ENCODE measurements around the gene ZG16. TPM values are rescaled to one million over a fixed set of nuclear protein-coding genes. Genes with fewer than 3 reads are reported as not detected.
"Not testable (repeated sequence)": the region's sequence is repeated elsewhere in the genome, so short reads cannot be mapped to it uniquely, and the experiment has no call there.

Gene ZG16
- total RNA-seq, 1 donor from 2014 or later = not detected

DNA sequence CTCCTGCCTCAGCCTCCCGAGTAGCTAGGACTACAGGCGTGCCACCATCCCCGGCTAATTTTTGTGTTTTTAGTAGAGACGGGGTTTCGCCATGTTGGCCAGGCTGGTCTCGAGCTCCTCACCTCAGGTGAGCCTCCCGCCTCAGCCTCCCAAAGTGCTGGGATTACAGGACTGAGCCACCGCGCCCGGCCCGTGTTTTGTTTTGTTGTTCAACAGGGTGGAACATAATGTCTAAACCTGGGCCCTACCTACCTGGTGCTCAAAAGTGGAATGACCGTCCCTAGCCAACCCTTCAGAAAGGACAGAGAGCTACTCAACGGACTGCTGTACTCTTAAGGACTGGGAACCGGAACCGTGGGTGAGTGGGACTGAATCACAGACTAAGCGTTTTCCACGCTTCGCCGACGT is 11.7 kb downstream of the ZG16 start:
- DNase-seq = no peak
- POLR2A ChIA-PET = interaction anchor here (0.6 to 3.0 kb wide), 26 partner anchors 8 to 958 kb away, joined by 3 to 58 read pairs (median 6); partner anchors contain the start of genes ALDOA, CDIPT, CORO1A and DCTPP1
- no peaks in the 10 kb centered on the region for H3K9me3 Mint-ChIP-seq
- no peaks in the 10 kb centered on the region for H3K27me3 Mint-ChIP-seq
- CTCF ChIA-PET = interaction anchor here (0.7 to 3.4 kb wide), 10 partner anchors 14 to 89 kb away, joined by 3 to 24 read pairs (median 4); partner anchors contain the start of gene PAGR1
- TF ChIP-seq, protein P1, sequence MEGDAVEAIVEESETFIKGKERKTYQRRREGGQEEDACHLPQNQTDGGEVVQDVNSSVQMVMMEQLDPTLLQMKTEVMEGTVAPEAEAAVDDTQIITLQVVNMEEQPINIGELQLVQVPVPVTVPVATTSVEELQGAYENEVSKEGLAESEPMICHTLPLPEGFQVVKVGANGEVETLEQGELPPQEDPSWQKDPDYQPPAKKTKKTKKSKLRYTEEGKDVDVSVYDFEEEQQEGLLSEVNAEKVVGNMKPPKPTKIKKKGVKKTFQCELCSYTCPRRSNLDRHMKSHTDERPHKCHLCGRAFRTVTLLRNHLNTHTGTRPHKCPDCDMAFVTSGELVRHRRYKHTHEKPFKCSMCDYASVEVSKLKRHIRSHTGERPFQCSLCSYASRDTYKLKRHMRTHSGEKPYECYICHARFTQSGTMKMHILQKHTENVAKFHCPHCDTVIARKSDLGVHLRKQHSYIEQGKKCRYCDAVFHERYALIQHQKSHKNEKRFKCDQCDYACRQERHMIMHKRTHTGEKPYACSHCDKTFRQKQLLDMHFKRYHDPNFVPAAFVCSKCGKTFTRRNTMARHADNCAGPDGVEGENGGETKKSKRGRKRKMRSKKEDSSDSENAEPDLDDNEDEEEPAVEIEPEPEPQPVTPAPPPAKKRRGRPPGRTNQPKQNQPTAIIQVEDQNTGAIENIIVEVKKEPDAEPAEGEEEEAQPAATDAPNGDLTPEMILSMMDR (IDR thresholded peaks at IDR 0.05) = no peak
- peak overlapping the region; percentile 93 for H3K27ac Mint-ChIP-seq
- H3K4me1 Mint-ChIP-seq = peaks cover 40% of the 10 kb centered on the region
- H3K4me3 Mint-ChIP-seq = peak overlapping the region; percentile 98
- ATAC-seq (ENCODE audit: low read depth) = no peak
- intact Hi-C loops (cut with micrococcal nuclease) = loop anchor here (1.0 to 5.0 kb wide), 9 partner anchors 18 to 207 kb away; partner anchors contain the start of genes CDIPT, INO80E and PAGR1
- peaks cover 6% of the 10 kb centered on the region for H3K36me3 Mint-ChIP-seq (ENCODE audit: low read depth)

DNA sequence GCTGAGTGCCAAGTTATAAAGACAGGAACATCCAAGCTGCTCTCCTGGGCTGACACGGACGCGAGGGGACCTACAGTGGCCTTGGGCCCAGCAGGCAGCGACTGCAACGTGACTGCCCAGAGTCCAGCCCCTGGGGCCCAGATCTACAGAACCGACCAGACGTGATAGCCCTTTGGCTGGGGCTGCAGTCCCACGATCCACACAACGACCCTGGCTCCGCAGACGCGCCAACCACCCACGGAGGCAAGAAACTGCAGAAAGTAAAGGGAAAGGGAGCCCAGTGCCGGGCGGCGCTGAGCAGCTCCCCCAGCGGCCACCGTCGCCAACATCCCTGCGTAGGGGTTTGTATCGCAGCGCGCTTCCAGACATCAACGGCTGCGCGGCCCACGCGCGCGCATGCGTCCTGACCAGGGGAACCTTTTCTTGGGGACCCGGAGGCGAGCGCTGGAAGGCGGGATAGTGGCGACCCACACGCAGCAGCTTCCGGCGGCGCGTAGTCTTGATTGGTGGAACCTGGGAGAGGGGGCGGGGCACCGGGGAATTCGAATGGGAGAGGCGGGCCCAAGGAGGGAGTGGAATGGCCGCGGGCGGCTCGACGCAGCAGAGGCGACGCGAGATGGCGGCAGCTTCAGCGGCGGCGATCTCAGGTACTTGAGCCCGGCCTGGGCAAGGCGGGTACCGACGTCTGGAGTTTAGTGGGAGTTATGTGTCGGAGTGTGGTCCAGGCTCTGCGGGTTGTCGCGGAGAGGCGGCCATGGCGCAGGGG is 12.3 kb downstream of the ZG16 start, which contains the start of gene KIF22:
Gene KIF22 (plus strand): TSS at position 569 of the 766 bp plus-strand sequence. CDS start 9 bp downstream, at position 578.
- peaks cover 6% of the 10 kb centered on the region for H3K36me3 Mint-ChIP-seq (ENCODE audit: low read depth)
- CTCF ChIA-PET = interaction anchor here (0.6 to 3.4 kb wide), 13 partner anchors 12 to 241 kb away, joined by 3 to 24 read pairs (median 4); partner anchors contain the start of gene PAGR1
- DNase-seq (peak; percentile 99), ATAC-seq (ENCODE audit: low read depth) (peak; percentile 97)
- peak within 1 kb of the TSS; percentile 93 for H3K27ac Mint-ChIP-seq
- intact Hi-C loops (cut with micrococcal nuclease) = loop anchor here (1.0 to 5.0 kb wide), 9 partner anchors 17 to 206 kb away; partner anchors contain the start of genes CDIPT, INO80E and PAGR1
- POLR2A ChIA-PET = interaction anchor here (0.6 to 3.0 kb wide), 31 partner anchors 9 to 1318 kb away, joined by 3 to 58 read pairs (median 5); partner anchors contain the start of genes ALDOA, CDIPT, CORO1A and DCTPP1
- no peaks in the 10 kb centered on the region for H3K9me3 Mint-ChIP-seq
- TF ChIP-seq, protein P1 (IDR thresholded peaks at IDR 0.05) = no peak
- peak within 1 kb of the TSS; percentile 98 for H3K4me3 Mint-ChIP-seq
- peaks cover 34% of the 10 kb centered on the region for H3K4me1 Mint-ChIP-seq
- no peaks in the 10 kb centered on the region for H3K27me3 Mint-ChIP-seq

DNA sequence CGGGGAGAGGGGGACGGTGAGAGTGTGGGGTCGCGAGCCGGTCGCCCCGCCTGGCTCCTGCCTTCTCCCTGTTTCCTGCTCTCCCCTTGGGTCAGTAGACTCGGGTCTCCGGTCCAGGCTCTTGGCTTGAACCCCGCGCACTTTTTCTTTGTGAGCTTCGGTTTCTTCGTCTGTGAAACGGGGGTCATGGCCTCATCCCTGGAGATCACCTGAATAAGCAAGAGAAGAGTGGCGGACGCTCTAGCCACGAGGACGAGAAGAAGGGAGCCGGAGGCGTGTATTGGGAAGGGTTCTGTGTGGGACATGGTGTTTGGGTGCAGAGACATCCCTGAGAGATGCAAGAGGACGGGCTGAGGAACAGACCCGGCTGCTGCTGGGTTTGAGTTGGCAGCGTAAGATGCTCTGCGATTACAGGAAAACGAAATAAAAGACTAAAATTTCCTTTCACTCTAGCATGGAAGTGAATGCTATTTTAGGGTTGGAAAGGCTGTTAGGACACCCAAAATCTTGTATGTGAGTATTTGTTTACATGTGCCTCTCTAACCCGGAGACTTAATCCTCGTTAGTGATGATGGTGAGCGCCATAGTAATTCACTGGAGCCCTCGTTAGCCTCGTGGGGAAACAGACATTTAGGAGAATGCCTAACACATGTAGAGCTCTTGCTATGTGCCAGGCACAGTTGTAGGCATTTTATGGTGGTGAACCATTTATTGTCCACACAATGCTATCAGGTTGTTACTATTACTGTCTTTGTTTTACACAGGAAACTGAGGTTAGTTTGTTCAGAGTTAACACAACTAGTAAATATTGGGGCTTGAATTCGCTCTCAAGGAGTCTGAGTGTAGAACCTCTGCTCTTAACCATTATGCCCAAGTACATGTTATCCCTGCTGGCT is 13.1 kb downstream of the ZG16 start:
- no peak for DNase-seq
- intact Hi-C loops (cut with micrococcal nuclease) = loop anchor here (1.0 to 5.0 kb wide), 9 partner anchors 16 to 206 kb away; partner anchors contain the start of genes CDIPT, INO80E and PAGR1
- POLR2A ChIA-PET = interaction anchor here (0.6 to 3.0 kb wide), 19 partner anchors 11 to 1319 kb away, joined by 3 to 58 read pairs (median 6); partner anchors contain the start of genes ALDOA, DCTPP1, KCTD13 and MAZ

DNA sequence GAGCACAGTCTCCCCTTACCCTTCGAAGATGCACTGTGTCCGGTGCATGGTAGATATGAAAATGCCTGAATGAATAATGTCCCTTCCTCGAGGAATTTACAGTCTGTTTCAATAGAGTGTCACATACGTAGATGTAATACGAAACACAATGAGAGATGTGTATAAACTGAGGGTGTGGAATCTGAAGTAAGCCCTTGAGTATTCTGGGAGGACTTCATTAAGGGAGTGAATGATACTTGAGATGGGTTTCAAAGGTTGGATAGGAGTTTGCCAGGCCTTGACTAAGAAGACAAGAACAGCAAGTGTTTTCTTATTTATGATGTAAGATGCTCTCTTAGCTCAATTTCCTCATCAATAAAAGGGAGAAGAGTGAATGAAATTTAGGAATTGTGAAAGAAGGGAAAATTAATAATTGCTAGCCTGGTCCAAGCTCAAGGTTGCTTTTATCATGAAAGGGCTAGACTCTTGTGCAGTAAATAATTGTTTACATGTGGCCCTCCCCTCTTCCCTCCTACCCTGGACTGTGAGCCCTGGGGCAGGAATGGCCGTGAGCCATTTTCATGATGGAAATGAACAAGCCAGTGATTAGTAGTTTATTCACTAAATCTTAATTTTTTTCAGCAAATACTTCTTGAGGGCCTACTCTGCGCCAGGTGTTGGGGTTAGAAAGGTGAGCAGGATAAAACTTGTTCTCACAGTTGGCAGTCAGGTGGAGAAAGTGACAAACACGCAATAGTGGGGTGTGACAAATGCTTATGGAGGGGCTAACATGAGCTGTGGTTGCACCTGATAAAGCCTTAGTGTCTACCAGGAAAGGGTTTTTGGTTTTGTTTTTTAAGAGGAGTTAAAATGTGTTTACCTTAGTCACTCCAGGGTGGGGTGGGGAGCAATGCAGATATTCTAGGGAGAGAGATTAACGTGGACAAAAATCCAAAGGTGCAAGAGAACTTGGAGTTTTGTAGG is 14.1 kb downstream of the ZG16 start:
- CTCF ChIA-PET = no interaction called here
- TF ChIP-seq, protein P1 (IDR thresholded peaks at IDR 0.05) = no peak
- Mint-ChIP-seq H3K4me3 (peak overlapping the region; percentile 98), H3K9me3 (no peaks in the 10 kb centered on the region), H3K27me3 (no peaks in the 10 kb centered on the region), H3K27ac (peak overlapping the region; percentile 18), H3K36me3 (ENCODE audit: low read depth) (peaks cover 11% of the 10 kb centered on the region), H3K4me1 (peaks cover 30% of the 10 kb centered on the region)
- ATAC-seq (ENCODE audit: low read depth) (no peak), DNase-seq (no peak)
- intact Hi-C loops (cut with micrococcal nuclease) = loop anchor here (2.0 to 5.0 kb wide), 3 partner anchors 60 to 205 kb away; partner anchors contain the start of gene INO80E
- POLR2A ChIA-PET = interaction anchor here (0.7 kb wide), 1 partner anchor 12 kb away, joined by 3 read pairs; no protein-coding TSS in a partner anchor

More for the DNA sequence above, 13.1 kb downstream of the ZG16 start:
- ATAC-seq (ENCODE audit: low read depth) = peak; percentile 1
- peaks cover 30% of the 10 kb centered on the region for H3K4me1 Mint-ChIP-seq
- TF ChIP-seq, protein P1 (IDR thresholded peaks at IDR 0.05) = no peak
- H3K9me3 Mint-ChIP-seq = no peaks in the 10 kb centered on the region
- H3K36me3 Mint-ChIP-seq (ENCODE audit: low read depth) = peaks cover 6% of the 10 kb centered on the region
- CTCF ChIA-PET = interaction anchor here (0.8 to 3.4 kb wide), 9 partner anchors 11 to 240 kb away, joined by 3 to 24 read pairs (median 4); partner anchors contain the start of gene PAGR1
- peak overlapping the region; percentile 98 for H3K4me3 Mint-ChIP-seq
- no peaks in the 10 kb centered on the region for H3K27me3 Mint-ChIP-seq
- H3K27ac Mint-ChIP-seq = peak overlapping the region; percentile 93

DNA sequence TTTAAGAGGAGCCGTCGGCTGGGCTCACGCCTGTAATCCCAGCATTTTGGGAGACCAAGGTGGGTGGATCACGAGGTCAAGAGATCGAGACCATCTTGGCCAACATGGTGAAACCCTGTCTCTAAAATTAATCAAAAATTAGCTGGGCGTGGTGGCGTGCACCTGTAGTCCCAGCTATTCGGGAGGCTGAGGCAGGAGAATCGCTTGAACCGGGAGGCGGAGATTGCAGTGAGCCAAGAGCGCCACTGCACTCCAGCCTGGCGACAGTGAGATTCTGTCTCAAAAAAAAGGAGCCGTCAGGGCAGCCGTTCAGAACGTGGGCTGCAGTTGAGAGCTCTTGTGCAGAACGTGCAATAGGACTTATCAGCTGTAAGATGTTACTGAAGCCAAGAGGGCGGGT is 15.1 kb downstream of the ZG16 start:
- DNase-seq; H3K9me3 Mint-ChIP-seq; H3K27ac Mint-ChIP-seq; H3K4me3 Mint-ChIP-seq; ATAC-seq (ENCODE audit: low read depth); H3K27me3 Mint-ChIP-seq; POLR2A ChIA-PET: not testable (repeated sequence)
- intact Hi-C loops (cut with micrococcal nuclease) = loop anchor here (5.0 kb wide), 1 partner anchor 61 kb away; no protein-coding TSS in a partner anchor
- Mint-ChIP-seq H3K4me1 (peaks cover 30% of the 10 kb centered on the region), H3K36me3 (ENCODE audit: low read depth) (peaks cover 21% of the 10 kb centered on the region)
- CTCF ChIA-PET = interaction anchor here (1.2 kb wide), 1 partner anchor 11 kb away, joined by 3 read pairs; no protein-coding TSS in a partner anchor
